Liver (tissue), 9 donors: ENCODE data around the gene TH. TPM values are rescaled to one million over a fixed set of nuclear protein-coding genes. Genes with fewer than 3 reads are reported as not detected.
A peak's percentile ranks its signal among the peaks of the same experiment; 100 is the strongest.

Source experiments
- DNase-seq: peaks from one replicate; pipeline ENCODE4 v3.0.0-alpha.2; 2017; ENCODE audit warnings: low spot score
- H3K27ac ChIP-seq, 2 donors: one replicate each; pipeline ENCODE4 v1.7.0; 2013; ENCODE audit warnings: inconsistent platforms in 2 of 2, low read length in 2 of 2, control low read depth in 1 of 2, low read depth in 1 of 2, mild to moderate bottlenecking in 1 of 2
- H3K27me3 ChIP-seq, 4 donors: one replicate each; pipeline versions ENCODE4 v1.6.1 to v1.7.0; 2013; ENCODE audit warnings: low read length in 3 of 4, inconsistent platforms in 1 of 4, mild to moderate bottlenecking in 1 of 4, moderate library complexity in 1 of 4; ENCODE audit not compliant: control insufficient read depth in 4 of 4, insufficient read depth in 4 of 4
- H3K36me3 ChIP-seq, 4 donors: one replicate each; pipeline versions ENCODE4 v1.6.1 to v1.7.0; 2013; ENCODE audit warnings: low read length in 3 of 4, mild to moderate bottlenecking in 3 of 4, low read depth in 1 of 4, moderate library complexity in 1 of 4; ENCODE audit not compliant: control insufficient read depth in 4 of 4, insufficient read depth in 3 of 4
- H3K4me1 ChIP-seq, 4 donors: one replicate each; pipeline versions ENCODE4 v1.6.1 to v1.7.0; 2013; ENCODE audit warnings: low read length in 3 of 4, mild to moderate bottlenecking in 3 of 4, moderate library complexity in 1 of 4; ENCODE audit not compliant: control insufficient read depth in 4 of 4, insufficient read depth in 4 of 4
- H3K4me3 ChIP-seq, 3 donors: one replicate each; pipeline versions ENCODE4 v1.6.1 to v1.7.0; 2013; ENCODE audit warnings: low read length in 3 of 3, control low read depth in 1 of 3, low read depth in 1 of 3, mild to moderate bottlenecking in 1 of 3
- H3K9ac ChIP-seq, 2 donors: one replicate each; pipeline ENCODE4 v1.7.0; 2013; ENCODE audit warnings: low read length in 2 of 2, mild to moderate bottlenecking in 2 of 2, moderate library complexity in 2 of 2, control low read depth in 1 of 2, low read depth in 1 of 2
- H3K9me3 ChIP-seq, 4 donors: one replicate each; pipeline versions ENCODE4 v1.6.1 to v1.7.0; 2013; ENCODE audit warnings: low read length in 3 of 4; ENCODE audit not compliant: control insufficient read depth in 4 of 4
- EGR1 ChIP-seq, 2 donors: IDR thresholded peaks; 2 replicates each; pipeline ENCODE4 v1.6.1; 2016 to 2018; ENCODE audit warnings: antibody characterized with exemption in 2 of 2, low read depth in 2 of 2
- HNF4A ChIP-seq, 2 donors: conservative IDR thresholded peaks; 2 replicates each; pipeline ENCODE4 v1.6.1; 2016; ENCODE audit warnings: antibody characterized with exemption in 2 of 2, mild to moderate bottlenecking in 2 of 2
- HNF4G ChIP-seq: IDR thresholded peaks from 2 replicates; pipeline ENCODE4 v1.6.1; 2016; ENCODE audit warnings: antibody characterized with exemption
- JUND ChIP-seq, 2 donors: IDR thresholded peaks; 2 replicates each; pipeline ENCODE4 v1.6.1; 2016; ENCODE audit warnings: antibody characterized with exemption in 2 of 2
- NR2F2 ChIP-seq: IDR thresholded peaks from 2 replicates; pipeline ENCODE4 v1.6.1; 2016; ENCODE audit warnings: antibody characterized with exemption
- RAD21 ChIP-seq, 2 donors: IDR thresholded peaks; 2 replicates each; pipeline ENCODE4 v1.6.1; 2016; ENCODE audit warnings: antibody characterized with exemption in 2 of 2, mild to moderate bottlenecking in 2 of 2
- RXRA ChIP-seq, 2 donors: IDR thresholded peaks; 2 replicates each; pipeline ENCODE4 v1.6.1; 2017 to 2018; ENCODE audit warnings: antibody characterized with exemption in 2 of 2, mild to moderate bottlenecking in 1 of 2
- YY1 ChIP-seq: IDR thresholded peaks from 2 replicates; pipeline ENCODE4 v1.6.1; 2016; ENCODE audit warnings: antibody characterized with exemption, mild to moderate bottlenecking
- WGBS: extraction: QIAGEN DNeasy Blood & Tissue Kit; methylation state at CpG from one replicate; pipeline ENCODE4 v1.1.7; 2013; 5-methylcytosine and 5-hydroxymethylcytosine counted together
- polyA plus RNA-seq, 2 donors: library from polyadenylated mRNA; stranded (reverse) in 1 of 2; unstranded in 1 of 2; fragments of 200-250 nt in 1 of 2; fragments of >200 nt in 1 of 2; fragmentation: Nextera tagmentation in 1 of 2; extraction: Ambion mirVana in 1 of 2; gene quantifications; one replicate each; pipeline versions ENCODE4 v1.2.1 to v1.2.3, GENCODE V29; 2013 to 2015
- total RNA-seq, 2 donors: library from RNA; depleted of rRNA; stranded (reverse); fragments of >200 nt; gene quantifications; one replicate each; pipeline ENCODE4 v1.2.3, GENCODE V29; 2014
- TF ChIP-seq, protein P1 (sequence below): IDR thresholded peaks from 2 replicates; pipeline ENCODE4 v1.6.1; 2016; ENCODE audit warnings: antibody characterized with exemption
- TF ChIP-seq, protein P2 (sequence below): fragments of 150-350 bp; IDR thresholded peaks from 2 replicates; pipeline ENCODE4 v1.5.1; 2017; ENCODE audit warnings: improper control_type of control experiment, low read depth, low read length; ENCODE audit not compliant: missing input control
- TF ChIP-seq, protein P3 (sequence below): IDR thresholded peaks from 2 replicates; pipeline ENCODE4 v1.6.1; 2016; ENCODE audit warnings: antibody characterized with exemption, mild to moderate bottlenecking
- donor health status: healthy.
- donor health status: healthy.
- donor health status: healthy.
- donor health status: healthy.
- donor health status: healthy.

The TH gene
- total and polyA plus RNA-seq, 4 donors: 0.13 to 0.24 TPM; not detected in 2

DNA sequence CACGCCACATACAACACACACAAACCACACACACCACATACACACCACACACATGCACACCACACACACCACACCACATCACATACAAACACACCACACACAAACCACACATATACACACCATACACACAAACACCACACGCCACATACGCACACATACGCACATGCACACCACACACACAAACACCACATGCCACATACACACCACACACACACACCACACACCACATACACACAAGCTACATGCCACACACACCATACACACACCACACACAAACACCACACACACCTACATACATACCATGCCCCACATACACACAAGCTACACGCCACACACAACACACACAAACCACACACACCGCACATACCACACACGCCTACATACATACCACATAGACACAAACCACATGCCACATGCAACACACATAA, 15.7 kb upstream of the TH start (continued):
- TF ChIP-seq, protein P1, sequence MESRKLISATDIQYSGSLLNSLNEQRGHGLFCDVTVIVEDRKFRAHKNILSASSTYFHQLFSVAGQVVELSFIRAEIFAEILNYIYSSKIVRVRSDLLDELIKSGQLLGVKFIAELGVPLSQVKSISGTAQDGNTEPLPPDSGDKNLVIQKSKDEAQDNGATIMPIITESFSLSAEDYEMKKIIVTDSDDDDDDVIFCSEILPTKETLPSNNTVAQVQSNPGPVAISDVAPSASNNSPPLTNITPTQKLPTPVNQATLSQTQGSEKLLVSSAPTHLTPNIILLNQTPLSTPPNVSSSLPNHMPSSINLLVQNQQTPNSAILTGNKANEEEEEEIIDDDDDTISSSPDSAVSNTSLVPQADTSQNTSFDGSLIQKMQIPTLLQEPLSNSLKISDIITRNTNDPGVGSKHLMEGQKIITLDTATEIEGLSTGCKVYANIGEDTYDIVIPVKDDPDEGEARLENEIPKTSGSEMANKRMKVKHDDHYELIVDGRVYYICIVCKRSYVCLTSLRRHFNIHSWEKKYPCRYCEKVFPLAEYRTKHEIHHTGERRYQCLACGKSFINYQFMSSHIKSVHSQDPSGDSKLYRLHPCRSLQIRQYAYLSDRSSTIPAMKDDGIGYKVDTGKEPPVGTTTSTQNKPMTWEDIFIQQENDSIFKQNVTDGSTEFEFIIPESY: no peak

- H3K27ac ChIP-seq: no peak overlapping the region
- H3K9me3 ChIP-seq: no peaks in the 10 kb centered on the region
- no peak for TF ChIP-seq HNF4A (conservative IDR thresholded peaks at IDR 0.05)
- TF ChIP-seq, protein P2, sequence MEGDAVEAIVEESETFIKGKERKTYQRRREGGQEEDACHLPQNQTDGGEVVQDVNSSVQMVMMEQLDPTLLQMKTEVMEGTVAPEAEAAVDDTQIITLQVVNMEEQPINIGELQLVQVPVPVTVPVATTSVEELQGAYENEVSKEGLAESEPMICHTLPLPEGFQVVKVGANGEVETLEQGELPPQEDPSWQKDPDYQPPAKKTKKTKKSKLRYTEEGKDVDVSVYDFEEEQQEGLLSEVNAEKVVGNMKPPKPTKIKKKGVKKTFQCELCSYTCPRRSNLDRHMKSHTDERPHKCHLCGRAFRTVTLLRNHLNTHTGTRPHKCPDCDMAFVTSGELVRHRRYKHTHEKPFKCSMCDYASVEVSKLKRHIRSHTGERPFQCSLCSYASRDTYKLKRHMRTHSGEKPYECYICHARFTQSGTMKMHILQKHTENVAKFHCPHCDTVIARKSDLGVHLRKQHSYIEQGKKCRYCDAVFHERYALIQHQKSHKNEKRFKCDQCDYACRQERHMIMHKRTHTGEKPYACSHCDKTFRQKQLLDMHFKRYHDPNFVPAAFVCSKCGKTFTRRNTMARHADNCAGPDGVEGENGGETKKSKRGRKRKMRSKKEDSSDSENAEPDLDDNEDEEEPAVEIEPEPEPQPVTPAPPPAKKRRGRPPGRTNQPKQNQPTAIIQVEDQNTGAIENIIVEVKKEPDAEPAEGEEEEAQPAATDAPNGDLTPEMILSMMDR: peak; percentile 48
- peak; percentile 44 to 60 for TF ChIP-seq RAD21 (IDR thresholded peaks at IDR 0.05)
- WGBS: 36% methylated on average over 21 of the region's 21 CpGs
- peaks cover 0 to 5% (median 3%) of the 10 kb centered on the region in 4 donors for H3K27me3 ChIP-seq
- H3K36me3 ChIP-seq: no peaks in the 10 kb centered on the region
- H3K9ac ChIP-seq: no peak overlapping the region
- no peak overlapping the region for H3K4me3 ChIP-seq
- no peaks in the 10 kb centered on the region for H3K4me1 ChIP-seq
- DNase-seq: peak; percentile 44
Measured at GRCh38 chr11:2186669-2187279, 15.2 kb upstream of the TH start.

DNA sequence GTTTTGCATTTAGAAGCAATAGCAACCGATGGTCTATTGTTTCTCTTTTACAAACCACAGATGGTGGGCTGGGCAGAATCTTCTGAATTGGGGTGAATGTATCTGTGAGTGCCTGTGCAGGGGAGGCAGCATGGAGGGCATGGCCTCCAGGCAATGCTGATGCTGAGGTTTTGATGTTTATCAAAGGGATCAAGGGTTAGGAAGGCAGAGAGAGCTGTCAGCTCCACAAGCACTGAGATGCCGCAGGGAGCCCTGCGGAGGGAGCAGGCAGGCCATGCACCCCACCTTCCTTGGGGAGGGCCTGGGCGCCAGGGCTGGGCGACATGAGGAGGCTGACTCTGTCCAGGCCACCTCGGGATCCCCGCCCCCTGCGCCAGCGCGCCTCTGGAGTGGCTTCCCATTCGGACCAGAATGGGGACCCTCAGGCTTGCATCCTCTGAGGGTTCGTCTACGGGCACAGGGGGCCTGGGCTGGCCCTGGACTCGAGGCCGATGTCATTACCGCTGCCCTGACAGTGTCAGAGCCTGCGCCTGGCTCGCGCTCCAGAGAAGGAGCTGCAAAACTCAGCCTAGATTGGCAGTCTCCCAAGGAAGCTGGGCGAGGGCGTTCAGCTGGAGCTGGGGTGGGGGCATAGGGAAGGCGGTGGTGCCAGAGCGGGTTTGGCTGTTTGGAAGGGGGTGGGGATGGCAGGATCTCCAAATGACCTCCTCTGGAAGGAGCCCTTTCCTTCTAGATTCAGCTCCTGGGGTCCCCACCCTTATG, 13.9 kb upstream of the TH start:
- H3K4me3 ChIP-seq: no peak overlapping the region
- 71% methylated on average over 23 of the region's 23 CpGs for WGBS
- DNase-seq: no peak
- no peaks in the 10 kb centered on the region for H3K9me3 ChIP-seq
- no peak overlapping the region for H3K27ac ChIP-seq
- H3K27me3 ChIP-seq: peaks cover 0 to 5% (median 3%) of the 10 kb centered on the region in 4 donors
- H3K36me3 ChIP-seq: no peaks in the 10 kb centered on the region
- no peaks in the 10 kb centered on the region for H3K4me1 ChIP-seq
- TF ChIP-seq, protein P1: no peak
- TF ChIP-seq NR2F2 (no peak), JUND (IDR thresholded peaks at IDR 0.05) (no peak), HNF4G (no peak), YY1 (no peak), RXRA (IDR thresholded peaks at IDR 0.05) (no peak), EGR1 (IDR thresholded peaks at IDR 0.05; ENCODE audit: low read depth in 2 of 2) (no peak)
- TF ChIP-seq, protein P3, sequence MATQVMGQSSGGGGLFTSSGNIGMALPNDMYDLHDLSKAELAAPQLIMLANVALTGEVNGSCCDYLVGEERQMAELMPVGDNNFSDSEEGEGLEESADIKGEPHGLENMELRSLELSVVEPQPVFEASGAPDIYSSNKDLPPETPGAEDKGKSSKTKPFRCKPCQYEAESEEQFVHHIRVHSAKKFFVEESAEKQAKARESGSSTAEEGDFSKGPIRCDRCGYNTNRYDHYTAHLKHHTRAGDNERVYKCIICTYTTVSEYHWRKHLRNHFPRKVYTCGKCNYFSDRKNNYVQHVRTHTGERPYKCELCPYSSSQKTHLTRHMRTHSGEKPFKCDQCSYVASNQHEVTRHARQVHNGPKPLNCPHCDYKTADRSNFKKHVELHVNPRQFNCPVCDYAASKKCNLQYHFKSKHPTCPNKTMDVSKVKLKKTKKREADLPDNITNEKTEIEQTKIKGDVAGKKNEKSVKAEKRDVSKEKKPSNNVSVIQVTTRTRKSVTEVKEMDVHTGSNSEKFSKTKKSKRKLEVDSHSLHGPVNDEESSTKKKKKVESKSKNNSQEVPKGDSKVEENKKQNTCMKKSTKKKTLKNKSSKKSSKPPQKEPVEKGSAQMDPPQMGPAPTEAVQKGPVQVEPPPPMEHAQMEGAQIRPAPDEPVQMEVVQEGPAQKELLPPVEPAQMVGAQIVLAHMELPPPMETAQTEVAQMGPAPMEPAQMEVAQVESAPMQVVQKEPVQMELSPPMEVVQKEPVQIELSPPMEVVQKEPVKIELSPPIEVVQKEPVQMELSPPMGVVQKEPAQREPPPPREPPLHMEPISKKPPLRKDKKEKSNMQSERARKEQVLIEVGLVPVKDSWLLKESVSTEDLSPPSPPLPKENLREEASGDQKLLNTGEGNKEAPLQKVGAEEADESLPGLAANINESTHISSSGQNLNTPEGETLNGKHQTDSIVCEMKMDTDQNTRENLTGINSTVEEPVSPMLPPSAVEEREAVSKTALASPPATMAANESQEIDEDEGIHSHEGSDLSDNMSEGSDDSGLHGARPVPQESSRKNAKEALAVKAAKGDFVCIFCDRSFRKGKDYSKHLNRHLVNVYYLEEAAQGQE: no peak
- H3K9ac ChIP-seq: no peak overlapping the region
